ENCODE data around the gene TUBGCP3. TPM values are rescaled to one million over a fixed set of nuclear protein-coding genes. Genes with fewer than 3 reads are reported as not detected.
A peak's percentile ranks its signal among the peaks of the same experiment; 100 is the strongest.

Gene TUBGCP3
- total RNA-seq, 4 donors from 2014 or later, result 21.9 to 60.9 (median 32.0) TPM

DNA sequence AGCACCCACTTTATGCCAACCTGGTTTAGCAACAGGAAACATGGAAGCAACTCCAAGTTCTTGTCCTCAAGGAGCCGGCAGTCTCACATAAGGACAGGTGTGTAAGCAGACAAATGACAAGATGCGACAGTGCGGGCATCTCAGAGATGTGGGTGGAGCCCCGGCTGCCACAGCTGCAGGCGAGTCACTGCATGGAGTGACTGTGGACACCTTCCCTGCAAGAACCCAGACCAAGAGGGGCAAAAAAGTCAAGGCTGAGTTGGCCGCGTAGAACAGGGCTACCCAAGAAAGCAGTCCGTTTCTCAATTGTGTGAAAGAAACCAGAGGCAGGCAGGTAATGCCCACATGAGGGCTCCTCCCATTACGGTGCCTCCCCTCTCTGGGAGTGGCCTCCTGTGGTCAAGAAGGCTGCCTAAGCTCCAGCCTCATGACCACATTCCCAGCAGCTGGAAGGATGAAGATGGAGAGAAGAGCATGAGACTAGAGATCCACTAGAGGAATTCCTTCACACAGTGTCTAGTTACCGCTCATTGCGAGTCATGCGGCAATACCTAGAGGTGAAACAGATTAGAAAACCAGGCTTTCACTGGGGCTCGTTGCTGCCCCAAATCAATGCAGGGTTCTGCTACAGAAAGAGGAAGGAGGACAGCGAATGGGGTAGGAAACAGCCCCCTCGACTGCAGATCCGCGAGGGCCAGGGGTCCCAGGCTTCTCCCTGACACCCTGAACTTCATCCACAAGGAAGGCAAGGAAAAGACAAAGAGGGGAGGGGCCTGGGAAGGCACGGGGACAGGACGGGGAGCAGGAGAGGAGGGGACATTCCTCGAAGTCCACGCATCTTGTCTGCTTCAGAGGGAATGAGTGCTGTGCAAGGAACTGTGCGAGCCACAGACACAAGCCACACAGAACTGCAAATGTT lies 131.6 kb downstream of the TUBGCP3 start:
- Histone ChIP-seq H3K36me3 (no peaks in the 10 kb centered on the region), H3K27me3 (peaks cover 13% of the 10 kb centered on the region), H3K4me1 (no peaks in the 10 kb centered on the region), H3K9me3 (peaks cover 10% of the 10 kb centered on the region), H3K27ac (no peak overlapping the region), H3K4me3 (no peak overlapping the region)
- peak in 1 of 2 donors; percentile 68 for DNase-seq (ENCODE audit: low spot score in 2 of 2)
- 85% methylated on average over 22 of the region's 22 CpGs for WGBS
- no peak for TF ChIP-seq POLR2A (IDR thresholded peaks at IDR 0.05)
- TF ChIP-seq POLR2AphosphoS5 (IDR thresholded peaks at IDR 0.05), result no peak
- no peak for TF ChIP-seq CTCF (IDR thresholded peaks at IDR 0.05)
- TF ChIP-seq EP300 (IDR thresholded peaks at IDR 0.05), result no peak

GRCh38 chr13:112455476-112456059 lies 132.4 kb downstream of the TUBGCP3 start:
- H3K4me1 ChIP-seq, result no peaks in the 10 kb centered on the region
- no peaks in the 10 kb centered on the region for H3K36me3 ChIP-seq
- TF ChIP-seq CTCF (IDR thresholded peaks at IDR 0.05) (no peak), POLR2A (IDR thresholded peaks at IDR 0.05) (no peak), EP300 (IDR thresholded peaks at IDR 0.05) (no peak), POLR2AphosphoS5 (IDR thresholded peaks at IDR 0.05) (no peak)
- no peak overlapping the region for H3K4me3 ChIP-seq
- DNase-seq (ENCODE audit: low spot score in 2 of 2), result peak in 1 of 2 donors; percentile 58
- no peak overlapping the region for H3K27ac ChIP-seq
- WGBS, result 79% methylated on average over 10 of the region's 17 CpGs
- peaks cover 10% of the 10 kb centered on the region for H3K9me3 ChIP-seq
- peaks cover 14% of the 10 kb centered on the region for H3K27me3 ChIP-seq

GRCh38 chr13:112454648-112455334 lies 133.2 kb downstream of the TUBGCP3 start:
- TF ChIP-seq EP300 (IDR thresholded peaks at IDR 0.05), result no peak
- TF ChIP-seq CTCF (IDR thresholded peaks at IDR 0.05), result no peak
- no peak for TF ChIP-seq POLR2AphosphoS5 (IDR thresholded peaks at IDR 0.05)
- TF ChIP-seq POLR2A (IDR thresholded peaks at IDR 0.05), result no peak
- H3K4me1 ChIP-seq, result no peaks in the 10 kb centered on the region
- no peak overlapping the region for H3K27ac ChIP-seq
- no peak for DNase-seq (ENCODE audit: low spot score in 2 of 2)
- H3K9me3 ChIP-seq, result peaks cover 4% of the 10 kb centered on the region
- H3K4me3 ChIP-seq, result no peak overlapping the region
- peaks cover 14% of the 10 kb centered on the region for H3K27me3 ChIP-seq
- WGBS, result 80% methylated on average over 12 of the region's 16 CpGs
- no peaks in the 10 kb centered on the region for H3K36me3 ChIP-seq

- Histone ChIP-seq H3K4me3 (no peak overlapping the region), H3K9me3 (peaks cover 2% of the 10 kb centered on the region), H3K27me3 (peaks cover 14% of the 10 kb centered on the region), H3K36me3 (no peaks in the 10 kb centered on the region), H3K4me1 (no peaks in the 10 kb centered on the region), H3K27ac (no peak overlapping the region)
- peak in 1 of 2 donors; percentile 47 for DNase-seq (ENCODE audit: low spot score in 2 of 2)
- no peak for TF ChIP-seq EP300 (IDR thresholded peaks at IDR 0.05)
- TF ChIP-seq CTCF (IDR thresholded peaks at IDR 0.05), result no peak
- TF ChIP-seq POLR2AphosphoS5 (IDR thresholded peaks at IDR 0.05), result no peak
- no peak for TF ChIP-seq POLR2A (IDR thresholded peaks at IDR 0.05)
- 71% methylated on average over 8 of the region's 30 CpGs for WGBS
Measured at GRCh38 chr13:112453874-112454647, 133.9 kb downstream of the TUBGCP3 start.
